Right renal pelvis (tissue), 4 donors: ENCODE measurements around the gene GHRL. TPM values are rescaled to one million over a fixed set of nuclear protein-coding genes. Genes with fewer than 3 reads are reported as not detected.
"Not testable (repeated sequence)": the region's sequence is repeated elsewhere in the genome, so short reads cannot be mapped to it uniquely, and the experiment has no call there.

Experiments
- DNase-seq, 4 donors: peaks; one replicate each; pipeline ENCODE4 v3.0.0-alpha.2; 2013; ENCODE audit warnings: low read depth in 4 of 4, low spot score in 3 of 4, missing footprints in 1 of 4
- polyA plus RNA-seq, 4 donors: library from polyadenylated mRNA; unstranded; fragments of 120-200 nt; gene quantifications; one replicate each; pipeline ENCODE4 v1.2.1, GENCODE V29; 2013; ENCODE audit not compliant: insufficient read length in 4 of 4

Gene GHRL
- polyA plus RNA-seq, 4 donors = 2.9 to 4.3 (median 3.5) TPM

DNA sequence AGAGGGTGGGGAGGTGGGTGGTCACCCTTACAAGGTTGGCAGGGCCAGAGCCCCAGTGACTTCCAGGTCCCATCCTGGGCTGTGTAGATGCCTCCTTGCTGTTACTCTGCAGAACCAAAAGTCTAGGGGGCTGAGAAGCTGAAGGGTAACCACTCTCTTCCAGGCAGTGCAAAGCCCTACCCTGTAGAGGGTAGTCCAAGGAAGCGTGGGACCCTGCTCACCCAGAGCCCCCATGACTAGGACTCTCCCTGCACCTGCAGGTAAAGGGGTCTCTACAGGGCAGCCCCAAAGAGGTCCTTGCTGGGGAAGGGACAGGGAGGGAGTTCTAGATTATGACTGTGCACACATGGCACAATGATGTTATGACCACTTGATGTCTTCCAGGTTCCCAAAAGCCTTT lies 14.2 kb downstream of the GHRL start:
- no peak for DNase-seq

DNA sequence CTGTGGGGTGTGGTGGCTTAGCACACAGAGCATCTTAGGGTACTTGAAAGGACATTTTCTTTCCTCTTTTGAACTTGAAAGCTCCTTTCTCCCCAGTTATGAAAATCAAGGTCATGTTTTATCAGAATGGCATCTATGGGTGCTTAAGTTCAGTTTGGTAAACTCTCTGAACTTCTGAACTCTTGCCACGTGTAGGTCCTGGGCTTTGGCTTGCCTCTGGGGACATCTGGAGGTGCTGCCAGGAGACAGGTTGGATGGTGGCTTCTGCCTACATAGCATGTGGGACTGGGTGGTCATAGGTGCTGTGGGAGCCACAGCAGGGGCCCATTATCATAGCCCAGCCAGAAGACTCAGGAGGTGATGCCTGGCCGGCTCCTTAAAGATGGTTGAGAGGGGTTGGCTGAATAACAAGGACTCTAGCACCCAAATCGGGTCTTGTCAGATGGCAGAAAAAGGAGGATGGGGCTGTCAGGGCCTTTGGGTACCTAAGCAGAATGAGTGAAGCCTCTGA lies 15.6 kb downstream of the GHRL start:
- no peak for DNase-seq

DNA sequence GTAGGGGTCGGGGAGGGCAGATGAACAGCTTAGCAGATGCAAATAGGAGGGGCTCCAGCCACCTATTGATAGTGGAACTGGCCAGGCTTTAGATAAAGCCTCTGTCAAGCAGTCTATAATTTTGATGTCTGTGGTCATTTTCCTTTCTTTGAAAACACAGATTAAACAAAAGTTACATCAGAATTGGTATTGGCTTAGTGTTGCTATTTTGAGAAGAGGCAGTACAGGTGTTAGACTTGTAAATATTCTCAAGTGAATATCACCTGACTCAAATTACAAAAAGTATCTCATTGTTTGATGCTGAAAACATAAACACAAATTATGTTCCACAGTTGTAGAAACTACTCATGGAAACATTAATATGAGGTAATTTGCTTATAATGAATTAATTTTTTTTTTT lies 18.1 kb downstream of the GHRL start:
- DNase-seq = no peak

DNA sequence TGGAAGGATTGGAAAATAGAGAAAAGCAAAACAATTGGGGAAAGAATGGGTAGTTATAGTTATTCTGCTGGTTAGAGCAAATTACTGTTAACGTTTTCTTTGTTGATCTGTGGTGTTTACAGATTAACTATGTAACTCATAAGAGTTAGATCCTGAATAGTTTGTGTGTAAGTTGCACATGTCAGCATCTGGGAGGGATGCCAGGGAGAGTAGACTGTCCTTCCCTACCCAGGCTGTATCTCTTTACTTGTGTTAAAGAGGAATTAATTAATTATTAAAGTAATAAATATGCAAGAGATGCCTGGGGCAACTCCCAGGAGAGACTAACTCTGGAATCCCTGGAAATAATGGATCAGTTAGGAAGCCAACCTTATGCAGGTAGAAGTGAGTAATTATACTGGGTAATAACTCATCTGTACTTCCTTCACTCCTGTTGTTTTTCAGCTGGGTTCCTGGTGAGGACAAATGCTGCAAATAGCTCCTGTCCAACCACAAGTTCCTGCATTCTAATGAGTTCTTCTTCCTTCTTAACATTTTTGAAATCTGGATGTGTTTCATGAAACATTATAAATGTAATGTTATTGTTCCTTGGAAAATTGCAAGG lies 18.9 kb downstream of the GHRL start:
- no peak for DNase-seq

DNA sequence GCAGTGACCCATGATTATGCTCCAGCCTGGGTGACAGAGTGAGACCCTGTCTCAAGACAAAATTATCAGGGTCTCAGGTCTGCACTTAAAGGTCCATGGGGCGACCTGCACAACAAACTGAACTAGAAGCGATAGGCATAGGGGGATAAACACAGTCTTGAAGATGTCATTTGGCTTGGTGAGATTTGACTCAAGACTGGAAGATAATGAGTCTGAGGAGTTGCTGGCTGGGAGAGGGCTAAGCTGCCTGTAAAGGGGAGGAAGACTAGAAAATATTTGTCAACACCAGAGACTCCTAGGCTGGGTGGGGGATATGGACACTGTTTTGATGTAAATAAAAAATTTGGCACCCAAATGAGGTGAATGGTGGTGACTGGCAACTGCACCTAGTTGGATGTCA lies 19.8 kb downstream of the GHRL start:
- DNase-seq = no peak

DNA sequence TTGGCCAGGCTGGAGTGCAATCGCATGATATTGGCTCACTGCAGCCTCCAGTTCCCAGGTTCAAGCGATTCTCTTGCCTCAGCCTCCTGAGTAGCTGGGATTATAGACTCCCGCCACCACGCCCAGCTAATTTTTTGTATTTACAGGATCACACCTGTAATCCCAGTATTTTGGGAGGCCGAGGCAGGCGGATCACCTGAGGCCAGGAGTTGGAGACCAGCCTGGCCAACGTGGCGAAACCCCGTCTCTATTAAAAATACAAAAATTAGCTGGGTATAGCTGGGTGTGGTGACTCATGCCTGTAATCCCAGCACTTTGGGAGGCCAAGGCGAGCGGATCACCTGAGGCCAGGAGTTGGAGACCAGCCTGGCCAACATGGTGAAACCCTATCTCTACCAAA lies 20.3 kb downstream of the GHRL start:
- DNase-seq = not testable (repeated sequence)

DNA sequence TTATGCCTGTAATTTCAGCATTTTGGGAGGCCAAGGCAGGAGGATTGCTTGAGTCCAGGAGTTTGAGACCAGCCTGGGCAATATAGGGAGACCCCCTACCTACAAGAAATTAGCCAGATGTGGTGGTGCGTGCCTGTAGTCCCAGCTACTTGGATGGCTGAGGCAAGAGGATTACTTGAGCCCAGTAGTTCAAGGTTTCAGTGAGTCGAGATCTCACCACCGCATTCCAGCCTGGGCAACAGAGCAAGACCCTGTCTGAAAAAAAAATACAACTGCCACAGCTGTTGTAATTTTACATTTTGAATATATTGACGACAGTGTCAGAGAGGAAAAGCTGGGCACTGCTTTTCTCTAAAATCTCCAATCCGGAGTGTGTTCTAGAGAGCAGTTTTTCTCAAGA lies 23.3 kb downstream of the GHRL start:
- DNase-seq = no peak

DNA sequence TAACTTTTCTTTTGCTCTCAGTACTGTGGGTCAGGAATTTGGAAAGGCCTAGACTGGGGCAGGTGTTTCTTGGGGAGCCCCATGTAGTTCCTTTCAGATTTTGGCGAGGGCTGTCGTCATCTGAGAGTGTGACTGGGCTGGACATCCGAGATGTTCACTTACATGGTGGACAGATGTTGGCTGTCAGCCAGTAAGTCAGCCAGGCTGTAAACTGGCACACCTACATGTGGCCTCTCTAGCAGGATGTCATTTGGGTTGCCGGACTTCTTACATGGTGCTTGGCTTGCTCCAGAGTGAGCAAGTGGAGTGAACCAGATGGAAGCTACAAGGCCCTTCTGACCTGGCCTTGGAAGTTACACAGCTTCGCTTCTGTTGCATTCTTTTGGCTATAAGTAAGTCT lies 23.8 kb downstream of the GHRL start:
- DNase-seq = no peak

DNA sequence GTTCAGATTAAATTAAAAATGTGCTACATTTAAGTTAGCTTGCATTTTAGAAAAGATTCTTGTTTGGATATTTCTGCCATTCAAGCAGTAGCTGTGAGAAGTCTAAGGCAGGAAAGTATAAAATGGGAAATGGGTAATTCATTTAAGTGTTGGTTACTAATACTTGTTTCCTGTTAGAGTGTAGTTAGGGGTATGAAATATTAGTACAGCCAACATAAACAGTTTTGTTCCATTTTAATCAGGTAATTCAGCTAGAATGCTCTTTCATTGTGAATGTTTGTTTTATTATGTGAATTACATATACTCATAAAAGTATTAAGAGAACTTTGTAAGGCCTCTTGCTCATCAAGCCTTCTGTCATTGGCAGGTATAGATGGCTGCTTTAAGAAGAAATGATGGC lies 24.6 kb downstream of the GHRL start:
- DNase-seq = no peak

DNA sequence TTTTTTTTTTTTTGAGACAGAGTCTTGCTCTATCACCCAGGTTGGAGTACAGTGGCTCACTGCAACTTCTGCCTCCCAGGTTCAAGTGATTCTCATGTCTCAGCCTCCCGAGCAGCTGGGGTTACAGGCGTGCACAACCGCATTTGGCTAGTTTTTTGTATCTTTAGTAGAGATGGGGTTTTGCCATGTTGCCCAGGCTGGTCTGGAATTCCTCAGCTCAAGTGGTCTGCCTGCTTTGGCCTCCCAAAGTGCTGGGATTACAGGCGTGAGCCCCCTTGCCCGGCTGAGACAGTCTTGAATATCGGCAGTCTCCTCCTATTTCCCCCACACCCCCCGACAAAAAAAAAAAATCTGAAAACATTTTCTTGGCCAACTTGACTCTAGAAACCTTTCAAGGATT lies 25.8 kb downstream of the GHRL start:
- DNase-seq = not testable (repeated sequence)

DNA sequence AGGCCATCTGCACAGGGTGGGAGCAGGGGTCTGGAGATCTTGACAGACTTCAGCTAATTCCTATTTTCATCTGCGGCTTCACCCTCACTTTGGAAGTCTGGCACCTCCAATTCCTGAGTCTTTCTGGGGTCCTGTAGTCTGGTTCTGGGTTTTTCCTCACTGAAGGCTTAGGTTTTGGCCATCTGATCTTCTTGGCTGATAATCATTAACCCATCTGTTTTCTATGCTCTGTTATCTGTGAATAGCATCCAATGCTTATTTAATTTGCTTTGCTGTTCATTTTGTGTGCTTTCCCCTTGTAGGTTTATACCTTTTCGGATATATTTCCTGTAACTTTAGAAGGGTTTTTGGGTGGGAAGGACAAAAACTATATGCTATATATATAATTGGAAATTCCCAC lies 26.9 kb downstream of the GHRL start:
- no peak for DNase-seq

DNA sequence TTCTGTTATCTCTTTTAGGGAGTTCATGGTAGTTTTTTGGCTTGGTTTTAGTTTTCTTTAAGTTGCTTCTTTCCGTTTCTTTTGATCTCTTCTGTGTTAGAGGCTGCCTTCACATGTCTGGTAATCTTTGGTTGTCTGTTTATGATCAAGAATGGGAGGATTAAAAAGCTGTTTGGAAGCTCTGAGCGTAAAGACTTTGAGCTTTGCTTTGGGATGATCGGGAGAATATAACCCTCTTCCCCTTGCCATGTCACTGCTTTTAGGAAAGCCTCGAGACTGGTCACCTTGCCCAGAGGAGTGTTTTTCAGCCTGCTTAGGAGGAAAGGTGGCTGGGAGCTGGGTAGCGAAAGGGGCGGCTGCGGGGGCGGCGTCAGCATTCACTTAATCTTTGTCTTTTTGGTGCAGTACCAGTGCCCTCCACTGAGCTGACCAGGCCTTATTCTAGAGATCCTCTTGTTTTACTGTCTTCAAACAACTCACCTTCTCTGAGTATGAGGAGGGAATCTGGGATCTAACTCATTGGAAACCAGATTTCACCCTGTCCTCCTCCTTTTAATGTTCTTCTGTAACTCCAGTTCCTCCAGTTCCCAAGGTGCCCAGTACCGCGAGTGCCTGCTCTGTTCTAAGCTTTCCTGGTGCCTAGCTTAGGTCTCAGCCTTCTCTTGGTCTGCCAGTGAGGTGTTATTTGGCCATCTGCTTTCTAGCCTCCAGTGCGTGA lies 28.9 kb downstream of the GHRL start:
- no peak for DNase-seq

DNA sequence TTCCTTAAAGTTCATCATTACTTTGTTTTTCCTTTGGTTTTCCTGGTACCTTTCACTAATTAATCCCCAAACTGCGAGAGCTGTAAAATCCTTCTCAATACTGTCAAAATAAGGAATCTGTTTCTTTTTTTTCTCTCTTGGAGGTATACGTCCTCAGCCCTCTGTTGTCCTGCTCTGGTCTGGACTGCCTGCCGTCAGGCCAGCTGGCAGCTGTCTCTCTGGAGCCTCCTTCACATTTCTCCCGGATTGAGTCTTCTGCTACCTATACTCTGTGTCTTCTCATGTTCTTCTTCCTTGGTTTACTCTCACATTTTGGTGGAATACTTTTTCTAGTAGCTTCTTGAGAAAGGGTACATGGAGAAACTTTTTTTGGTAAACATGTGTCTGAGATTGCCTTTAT lies 30.7 kb downstream of the GHRL start:
- DNase-seq = no peak

DNA sequence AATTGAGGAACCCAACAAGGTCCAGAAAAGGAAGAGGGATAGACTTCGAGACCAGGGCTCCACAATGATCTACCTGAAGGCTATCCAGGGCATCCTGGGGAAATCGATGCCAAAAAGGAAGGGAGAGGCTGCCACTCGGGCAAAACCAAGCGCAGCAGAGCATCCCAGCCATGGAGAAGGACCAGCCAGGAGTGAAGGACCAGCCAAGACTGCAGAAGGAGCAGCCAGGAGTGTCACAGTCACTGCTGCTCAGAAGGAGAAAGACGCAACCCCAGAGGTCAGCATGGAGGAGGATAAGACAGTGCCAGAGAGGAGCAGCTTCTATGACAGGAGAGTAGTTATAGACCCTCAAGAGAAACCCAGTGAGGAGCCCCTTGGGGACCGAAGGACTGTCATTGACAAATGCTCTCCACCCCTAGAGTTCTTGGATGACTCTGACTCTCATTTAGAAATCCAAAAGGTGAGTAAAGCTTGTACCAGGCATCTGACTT lies 32.5 kb downstream of the GHRL start:
- DNase-seq = no peak

DNA sequence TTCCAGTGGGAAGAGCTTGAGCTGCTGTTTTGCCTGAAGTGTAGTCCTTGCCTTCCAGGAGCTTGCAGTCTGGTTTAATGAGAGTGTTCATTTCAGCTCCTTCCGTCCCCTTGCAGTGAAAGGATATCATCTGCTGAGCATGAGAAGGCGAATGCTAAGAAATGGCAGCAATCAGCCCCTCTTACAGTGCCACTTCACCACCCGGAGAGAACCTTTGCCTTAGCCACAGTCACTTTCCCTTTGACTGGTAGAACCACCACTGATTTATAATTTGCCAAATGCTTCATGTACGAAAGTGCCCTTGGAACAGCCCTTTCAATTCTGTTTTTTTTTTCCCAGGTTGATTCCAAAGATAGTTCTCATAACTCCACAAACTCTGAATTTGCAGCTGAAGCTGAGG lies 32.9 kb downstream of the GHRL start:
- DNase-seq = no peak

DNA sequence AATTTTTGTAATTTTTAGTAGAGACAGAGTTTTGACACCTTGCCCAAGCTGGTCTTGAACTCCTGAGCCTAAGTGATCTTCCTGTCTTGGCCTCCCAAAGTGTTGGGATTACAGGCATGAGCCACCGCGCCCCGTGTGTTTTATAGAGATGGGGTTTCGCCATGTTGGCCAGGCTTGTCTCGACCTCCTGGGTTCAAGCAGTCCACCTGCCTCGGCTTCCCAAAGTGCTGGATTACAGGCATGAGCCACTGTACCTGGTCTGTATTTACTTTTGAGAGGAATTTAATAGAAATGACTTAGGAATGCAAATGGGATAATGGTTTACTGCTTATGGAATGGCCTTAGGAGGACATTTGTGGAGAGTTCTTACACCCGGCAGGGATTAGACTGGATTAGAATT lies 33.7 kb downstream of the GHRL start:
- no peak for DNase-seq

DNA sequence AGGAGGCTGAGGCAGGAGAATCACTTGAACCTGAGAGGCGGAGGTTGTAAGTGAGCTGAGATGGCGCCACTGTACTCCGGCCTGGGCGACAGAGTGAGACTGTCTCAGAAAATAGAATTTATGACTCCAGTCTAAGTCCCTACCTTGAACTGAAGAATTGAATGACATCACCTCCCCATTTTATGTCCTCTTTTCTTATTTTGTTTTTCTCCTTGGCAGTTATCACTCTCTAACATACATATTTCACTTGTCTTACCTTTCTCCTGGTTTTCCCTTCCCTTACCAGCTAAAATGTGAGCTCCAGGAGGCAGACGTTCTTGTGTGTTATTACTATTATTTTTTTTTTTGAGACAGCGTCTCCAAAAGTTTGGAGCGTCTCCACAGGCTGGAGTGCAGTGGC lies 36.9 kb downstream of the GHRL start:
- no peak for DNase-seq

DNA sequence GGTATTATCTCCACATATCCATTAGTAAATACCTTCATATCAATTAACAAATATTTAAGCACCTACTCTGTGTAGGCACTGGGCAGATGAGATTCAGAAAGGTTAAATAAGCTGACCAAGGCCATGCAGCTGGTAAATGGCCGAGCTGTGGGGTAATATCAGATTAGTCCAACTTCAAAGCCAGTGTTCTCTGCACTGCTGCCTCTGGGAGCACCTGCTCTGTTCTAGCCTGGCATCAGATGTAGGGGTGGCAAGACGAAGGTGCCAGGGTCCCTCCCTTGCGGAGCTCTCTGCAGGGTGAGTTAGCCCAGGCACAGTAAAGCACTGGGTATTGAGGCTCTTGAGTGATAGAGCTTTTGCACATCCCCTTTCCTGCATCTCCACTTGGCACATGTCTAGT lies 39.0 kb downstream of the GHRL start:
- DNase-seq = no peak

DNA sequence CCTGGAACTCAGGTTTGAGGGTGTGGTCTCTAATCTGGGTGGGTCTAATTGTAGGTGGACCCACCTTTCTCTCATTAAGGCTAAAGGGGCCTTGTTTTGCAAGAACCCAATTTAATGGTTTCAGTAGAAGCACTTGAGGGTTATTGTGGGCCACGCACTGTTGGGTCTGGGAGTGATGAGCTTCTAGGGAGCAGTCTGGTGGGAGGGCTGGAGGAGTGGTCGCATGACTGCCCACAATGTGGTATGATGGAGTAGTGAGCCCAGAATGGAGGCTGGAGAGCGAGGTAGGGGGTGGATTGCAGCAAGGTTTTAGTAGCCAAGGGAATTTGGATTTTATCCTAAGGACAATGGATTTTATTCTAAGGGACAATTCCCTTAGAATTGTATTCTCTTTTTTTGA lies 41.7 kb downstream of the GHRL start:
- DNase-seq = no peak

DNA sequence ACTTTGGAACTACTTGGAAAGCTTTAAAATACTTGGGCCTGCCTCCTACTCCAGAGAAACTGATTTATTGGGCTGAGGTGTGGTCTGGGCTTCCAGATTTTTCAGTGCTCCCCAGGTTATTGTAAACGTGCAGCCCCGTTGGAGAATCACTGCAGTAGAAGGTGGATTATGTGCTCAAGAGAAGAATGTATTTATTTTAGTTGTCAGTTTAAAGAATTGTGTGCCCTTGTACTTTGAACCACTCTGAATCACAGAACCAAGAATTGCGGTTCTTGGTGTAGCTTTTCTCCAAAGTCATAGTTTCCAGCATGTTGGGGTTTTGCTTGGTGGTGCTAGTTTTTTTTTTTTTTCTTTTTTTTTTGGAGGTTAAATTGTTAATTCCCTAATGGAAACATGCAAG lies 42.9 kb downstream of the GHRL start:
- DNase-seq = no peak

DNA sequence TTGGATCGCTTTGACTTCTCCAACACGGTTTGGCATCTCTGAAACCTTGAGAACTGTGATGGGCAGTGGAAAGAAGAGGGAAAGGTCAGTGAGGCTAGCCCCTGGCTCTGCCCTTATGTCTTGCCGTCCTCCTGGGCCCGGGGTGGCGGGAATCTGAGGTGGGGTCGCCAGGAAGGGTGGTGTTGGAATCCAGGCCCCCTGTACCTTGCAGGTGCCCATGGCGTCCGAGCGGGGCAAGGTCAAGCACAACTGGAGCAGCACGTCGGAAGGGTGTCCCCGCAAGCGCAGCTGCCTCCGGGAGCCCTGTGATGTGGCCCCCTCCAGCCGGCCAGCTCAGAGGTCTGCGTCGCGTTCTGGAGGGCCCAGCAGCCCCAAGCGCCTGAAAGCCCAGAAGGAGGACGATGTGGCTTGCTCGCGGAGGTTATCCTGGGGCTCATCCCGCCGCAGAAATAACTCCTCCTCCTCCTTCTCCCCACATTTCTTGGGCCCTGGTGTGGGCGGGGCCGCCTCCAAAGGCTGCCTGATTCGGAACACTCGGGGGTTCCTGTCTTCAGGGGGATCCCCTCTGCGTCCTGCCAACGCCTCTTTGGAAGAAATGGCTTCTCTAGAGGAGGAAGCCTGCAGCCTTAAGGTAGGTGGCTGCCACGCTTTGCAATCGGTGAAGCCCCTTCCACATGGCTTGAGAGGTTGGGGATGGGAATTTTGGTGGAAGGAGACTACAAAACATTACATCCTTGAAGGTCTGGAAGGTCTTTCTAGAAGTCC lies 43.6 kb downstream of the GHRL start:
- DNase-seq = no peak
